Type B pancreatic cell (in vitro differentiated cells): ENCODE results near the gene NELL1. TPM values are rescaled to one million over a fixed set of nuclear protein-coding genes. Genes with fewer than 3 reads are reported as not detected.

Experiments
- DNase-seq: peaks from one replicate; pipeline ENCODE4 v3.0.0; 2021; ENCODE audit warnings: mixed read lengths; ENCODE audit not compliant: unreplicated experiment; ENCODE audit errors: extremely low spot score
- H3K27ac Mint-ChIP-seq: 2 replicates; pipeline ENCODE4 v1.8.0; 2021; ENCODE audit warnings: mild to moderate bottlenecking, mixed read lengths
- H3K27me3 Mint-ChIP-seq: 2 replicates; pipeline ENCODE4 v1.8.0; 2021; ENCODE audit warnings: mixed read lengths
- H3K36me3 Mint-ChIP-seq: 2 replicates; pipeline ENCODE4 v1.8.0; 2021; ENCODE audit warnings: mixed read lengths
- H3K4me1 Mint-ChIP-seq: one replicate; pipeline ENCODE4 v1.8.0; 2021; ENCODE audit warnings: mixed read lengths; ENCODE audit not compliant: unreplicated experiment
- H3K4me3 Mint-ChIP-seq: 2 replicates; pipeline ENCODE4 v1.8.0; 2021; ENCODE audit warnings: mild to moderate bottlenecking, mixed read lengths
- H3K9me3 Mint-ChIP-seq: 2 replicates; pipeline ENCODE4 v1.8.0; 2021; ENCODE audit warnings: mixed read lengths
- total RNA-seq: library from RNA; stranded (reverse); gene quantifications from 2 replicates; pipeline ENCODE4 v1.2.1, GENCODE V29; 2021; ENCODE audit warnings: low replicate concordance
- TF ChIP-seq, protein P1 (sequence below): fragments of 200-600 bp; sonication (generic); conservative IDR thresholded peaks from 2 replicates; pipeline ENCODE4 v1.5.0; 2021; ENCODE audit warnings: antibody characterized with exemption, mild to moderate bottlenecking

The NELL1 gene
- total RNA-seq, 1 donor from 2014 or later = 16.9 TPM

GRCh38 chr11:20762980-20763379, 93.6 kb downstream of the NELL1 start:
- no peak for DNase-seq
- Mint-ChIP-seq H3K27me3 (peaks cover 3% of the 10 kb centered on the region), H3K4me3 (no peak overlapping the region), H3K9me3 (no peaks in the 10 kb centered on the region), H3K4me1 (peaks cover 3% of the 10 kb centered on the region), H3K36me3 (no peaks in the 10 kb centered on the region), H3K27ac (no peak overlapping the region)
- TF ChIP-seq, protein P1, sequence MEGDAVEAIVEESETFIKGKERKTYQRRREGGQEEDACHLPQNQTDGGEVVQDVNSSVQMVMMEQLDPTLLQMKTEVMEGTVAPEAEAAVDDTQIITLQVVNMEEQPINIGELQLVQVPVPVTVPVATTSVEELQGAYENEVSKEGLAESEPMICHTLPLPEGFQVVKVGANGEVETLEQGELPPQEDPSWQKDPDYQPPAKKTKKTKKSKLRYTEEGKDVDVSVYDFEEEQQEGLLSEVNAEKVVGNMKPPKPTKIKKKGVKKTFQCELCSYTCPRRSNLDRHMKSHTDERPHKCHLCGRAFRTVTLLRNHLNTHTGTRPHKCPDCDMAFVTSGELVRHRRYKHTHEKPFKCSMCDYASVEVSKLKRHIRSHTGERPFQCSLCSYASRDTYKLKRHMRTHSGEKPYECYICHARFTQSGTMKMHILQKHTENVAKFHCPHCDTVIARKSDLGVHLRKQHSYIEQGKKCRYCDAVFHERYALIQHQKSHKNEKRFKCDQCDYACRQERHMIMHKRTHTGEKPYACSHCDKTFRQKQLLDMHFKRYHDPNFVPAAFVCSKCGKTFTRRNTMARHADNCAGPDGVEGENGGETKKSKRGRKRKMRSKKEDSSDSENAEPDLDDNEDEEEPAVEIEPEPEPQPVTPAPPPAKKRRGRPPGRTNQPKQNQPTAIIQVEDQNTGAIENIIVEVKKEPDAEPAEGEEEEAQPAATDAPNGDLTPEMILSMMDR = no peak

GRCh38 chr11:20770414-20770946, 101.1 kb downstream of the NELL1 start:
- TF ChIP-seq, protein P1 = no peak

GRCh38 chr11:20771026-20771425, 101.6 kb downstream of the NELL1 start:
- Mint-ChIP-seq H3K4me3 (peak overlapping the region; percentile 1), H3K4me1 (peaks cover 28% of the 10 kb centered on the region), H3K27ac (no peak overlapping the region), H3K27me3 (peaks cover 15% of the 10 kb centered on the region), H3K36me3 (no peaks in the 10 kb centered on the region), H3K9me3 (no peaks in the 10 kb centered on the region)
- TF ChIP-seq, protein P1 = no peak
- no peak for DNase-seq

More at GRCh38 chr11:20770414-20770946, 101.1 kb downstream of the NELL1 start:
- Mint-ChIP-seq H3K36me3 (no peaks in the 10 kb centered on the region), H3K4me1 (peaks cover 28% of the 10 kb centered on the region), H3K27me3 (peaks cover 14% of the 10 kb centered on the region), H3K9me3 (no peaks in the 10 kb centered on the region), H3K4me3 (no peak overlapping the region), H3K27ac (no peak overlapping the region)
- no peak for DNase-seq

- Mint-ChIP-seq H3K36me3 (no peaks in the 10 kb centered on the region), H3K4me3 (no peak overlapping the region), H3K27ac (no peak overlapping the region), H3K9me3 (no peaks in the 10 kb centered on the region), H3K27me3 (peaks cover 18% of the 10 kb centered on the region), H3K4me1 (peaks cover 28% of the 10 kb centered on the region)
- TF ChIP-seq, protein P1 = no peak
- DNase-seq = no peak
These were observed 102.3 kb downstream of the NELL1 start for GRCh38 chr11:20771681-20772080.

GRCh38 chr11:20775331-20775730, 105.9 kb downstream of the NELL1 start:
- no peaks in the 10 kb centered on the region for H3K36me3 Mint-ChIP-seq
- peaks cover 11% of the 10 kb centered on the region for H3K4me1 Mint-ChIP-seq
- H3K27ac Mint-ChIP-seq = no peak overlapping the region
- no peak overlapping the region for H3K4me3 Mint-ChIP-seq
- H3K9me3 Mint-ChIP-seq = no peaks in the 10 kb centered on the region
- H3K27me3 Mint-ChIP-seq = peaks cover 17% of the 10 kb centered on the region
- no peak for DNase-seq
- TF ChIP-seq, protein P1 = no peak

GRCh38 chr11:20782775-20783174, 113.4 kb downstream of the NELL1 start:
- H3K27me3 Mint-ChIP-seq = peaks cover 3% of the 10 kb centered on the region
- peak overlapping the region; percentile 6 for H3K27ac Mint-ChIP-seq
- no peaks in the 10 kb centered on the region for H3K36me3 Mint-ChIP-seq
- no peak for DNase-seq
- TF ChIP-seq, protein P1 = no peak
- no peak overlapping the region for H3K4me3 Mint-ChIP-seq
- H3K9me3 Mint-ChIP-seq = no peaks in the 10 kb centered on the region
- no peaks in the 10 kb centered on the region for H3K4me1 Mint-ChIP-seq
